Measurements from ENCODE around the gene NTNG1. TPM values are rescaled to one million over a fixed set of nuclear protein-coding genes. Genes with fewer than 3 reads are reported as not detected.

NTNG1 gene
- total RNA-seq, 5 donors from 2014 or later (not counting 1 experiment from before 2014, with no cell fraction given) = 0.13 TPM; not detected in 4

DNA sequence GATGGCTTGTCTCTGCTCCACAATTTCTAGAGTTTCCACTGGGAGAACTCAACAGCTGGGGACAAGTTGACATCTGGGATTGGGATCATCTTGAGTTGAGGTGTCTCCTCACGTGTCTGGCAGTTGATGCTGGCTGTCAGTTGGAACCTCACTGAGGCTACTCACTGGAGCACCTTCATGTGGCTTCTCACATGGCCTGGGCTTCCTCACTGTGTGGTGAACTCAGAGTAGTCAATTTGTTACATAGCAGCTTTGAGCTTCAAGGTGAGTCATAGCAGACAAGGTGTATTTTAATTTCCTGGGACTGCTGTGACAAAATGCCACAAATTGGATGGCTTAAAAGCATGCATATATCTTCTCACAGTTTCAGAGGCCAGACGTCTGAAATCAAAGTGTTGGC, 44.0 kb downstream of the NTNG1 start:
- H3K27me3 ChIP-seq (replicated peaks in 1 of 2; ENCODE audit: control insufficient read depth in 2 of 2, extremely low read depth in 1 of 2, insufficient read depth in 2 of 2, low read length in 1 of 2) = peaks cover 0 to 2% of the 10 kb centered on the region in 2 experiments
- H3K27ac ChIP-seq (ENCODE audit: low read length) = no peak overlapping the region
- POLR2A ChIA-PET = no interaction called here
- ATAC-seq (replicated peaks in 1 of 4) = no peak
- no peak overlapping the region for H3K4me3 Mint-ChIP-seq
- H3K4me1 Mint-ChIP-seq = no peaks in the 10 kb centered on the region
- H3K36me3 ChIP-seq (ENCODE audit: control insufficient read depth in 2 of 2, extremely low read depth in 1 of 2, insufficient read depth in 1 of 2, low read length in 1 of 2) = no peaks in the 10 kb centered on the region
- CTCF ChIA-PET = interaction anchor here in 1 of 2 donors (0.6 kb wide), 1 partner anchor 1336 kb away, joined by 4 read pairs; no protein-coding TSS in a partner anchor
- no peak for DNase-seq
- H3K9me3 ChIP-seq = no peaks in the 10 kb centered on the region
- 30% methylated on average over 2 of the region's 2 CpGs for WGBS (ENCODE audit: insufficient coverage)
- H3K27ac Mint-ChIP-seq = no peak overlapping the region
- peaks cover 0 to 1% (median 1%) of the 10 kb centered on the region in 3 donors for H3K9me3 Mint-ChIP-seq
- H3K27me3 Mint-ChIP-seq = peaks cover 0 to 15% of the 10 kb centered on the region in 2 donors
- no peaks in the 10 kb centered on the region for H3K36me3 Mint-ChIP-seq
- H3K4me3 ChIP-seq (ENCODE audit: control insufficient read depth in 1 of 2, extremely low read depth in 1 of 2, low read length in 1 of 2) = no peak overlapping the region
- no peaks in the 10 kb centered on the region for H3K4me1 ChIP-seq (ENCODE audit: control insufficient read depth in 1 of 2, extremely low read depth in 1 of 2, insufficient read depth in 2 of 2, low read length in 2 of 2)

DNA sequence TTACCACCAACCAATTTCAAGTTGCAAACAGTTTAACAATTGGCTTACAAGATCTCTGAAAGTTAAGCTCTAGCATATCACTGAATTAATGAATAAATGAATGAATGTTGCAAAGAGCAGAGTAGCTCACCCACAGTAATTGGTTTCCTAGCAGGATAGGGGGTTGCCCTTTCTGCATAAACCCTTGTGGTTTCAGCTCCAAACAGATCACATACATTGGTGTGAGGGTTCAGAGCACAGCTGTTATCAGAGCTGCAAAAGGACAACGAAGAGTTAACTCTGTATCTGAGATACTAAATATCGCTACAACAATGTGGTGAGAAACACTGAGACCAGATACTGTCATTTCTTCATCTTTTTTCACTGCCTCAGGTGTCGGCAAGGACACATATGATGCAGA, 46.6 kb downstream of the NTNG1 start:
- Mint-ChIP-seq H3K4me3 (no peak overlapping the region), H3K27ac (no peak overlapping the region), H3K36me3 (no peaks in the 10 kb centered on the region), H3K9me3 (peaks cover 0 to 4% (median 3%) of the 10 kb centered on the region in 3 donors), H3K4me1 (no peaks in the 10 kb centered on the region), H3K27me3 (peaks cover 0 to 15% of the 10 kb centered on the region in 2 donors)
- CTCF ChIA-PET = no interaction called here
- Histone ChIP-seq H3K4me1 (ENCODE audit: control insufficient read depth in 1 of 2, extremely low read depth in 1 of 2, insufficient read depth in 2 of 2, low read length in 2 of 2) (no peaks in the 10 kb centered on the region), H3K27ac (ENCODE audit: low read length) (no peak overlapping the region), H3K4me3 (ENCODE audit: control insufficient read depth in 1 of 2, extremely low read depth in 1 of 2, low read length in 1 of 2) (no peak overlapping the region), H3K9me3 (no peaks in the 10 kb centered on the region), H3K27me3 (replicated peaks in 1 of 2; ENCODE audit: control insufficient read depth in 2 of 2, extremely low read depth in 1 of 2, insufficient read depth in 2 of 2, low read length in 1 of 2) (peaks cover 0 to 2% of the 10 kb centered on the region in 2 experiments), H3K36me3 (ENCODE audit: control insufficient read depth in 2 of 2, extremely low read depth in 1 of 2, insufficient read depth in 1 of 2, low read length in 1 of 2) (no peaks in the 10 kb centered on the region)
- ATAC-seq (replicated peaks in 1 of 4) (no peak), DNase-seq (no peak)
- no CpG with 5 or more reads among the region's 3 CpGs for WGBS (ENCODE audit: insufficient coverage)
- POLR2A ChIA-PET = no interaction called here

DNA sequence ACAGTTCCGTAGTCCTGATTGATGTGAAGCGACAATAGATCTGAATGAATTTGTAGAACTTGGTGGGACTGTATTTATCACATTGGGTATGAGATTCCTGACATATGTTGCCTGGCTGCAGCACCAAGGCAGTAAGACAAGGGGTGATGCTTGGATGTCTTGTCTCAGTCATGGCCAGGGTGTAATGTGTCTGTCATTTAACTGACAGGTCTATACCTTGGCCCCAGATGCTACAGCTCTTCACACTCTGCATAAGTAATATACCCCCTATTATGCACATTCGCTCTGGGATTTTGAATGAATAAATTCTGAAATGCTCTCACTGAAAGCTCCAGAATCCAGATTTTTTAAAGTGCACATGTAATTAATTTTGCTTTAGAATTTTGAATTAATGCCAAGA, 47.3 kb downstream of the NTNG1 start:
- Mint-ChIP-seq H3K4me3 (no peak overlapping the region), H3K36me3 (no peaks in the 10 kb centered on the region), H3K4me1 (no peaks in the 10 kb centered on the region), H3K27ac (no peak overlapping the region), H3K27me3 (peaks cover 0 to 7% of the 10 kb centered on the region in 2 donors), H3K9me3 (peaks cover 0 to 4% (median 3%) of the 10 kb centered on the region in 3 donors)
- ATAC-seq (replicated peaks in 1 of 4) (no peak), DNase-seq (no peak)
- Histone ChIP-seq H3K4me1 (ENCODE audit: control insufficient read depth in 1 of 2, extremely low read depth in 1 of 2, insufficient read depth in 2 of 2, low read length in 2 of 2) (no peaks in the 10 kb centered on the region), H3K27me3 (replicated peaks in 1 of 2; ENCODE audit: control insufficient read depth in 2 of 2, extremely low read depth in 1 of 2, insufficient read depth in 2 of 2, low read length in 1 of 2) (peaks cover 0 to 2% of the 10 kb centered on the region in 2 experiments), H3K36me3 (ENCODE audit: control insufficient read depth in 2 of 2, extremely low read depth in 1 of 2, insufficient read depth in 1 of 2, low read length in 1 of 2) (no peaks in the 10 kb centered on the region), H3K4me3 (ENCODE audit: control insufficient read depth in 1 of 2, extremely low read depth in 1 of 2, low read length in 1 of 2) (no peak overlapping the region), H3K9me3 (no peaks in the 10 kb centered on the region), H3K27ac (ENCODE audit: low read length) (no peak overlapping the region)
- CTCF ChIA-PET = interaction anchor here in 1 of 2 donors (0.6 kb wide), 1 partner anchor 1879 kb away, joined by 3 read pairs; no protein-coding TSS in a partner anchor
- POLR2A ChIA-PET = no interaction called here
- WGBS (ENCODE audit: insufficient coverage) = 100% methylated on average over 1 of the region's 3 CpGs

DNA sequence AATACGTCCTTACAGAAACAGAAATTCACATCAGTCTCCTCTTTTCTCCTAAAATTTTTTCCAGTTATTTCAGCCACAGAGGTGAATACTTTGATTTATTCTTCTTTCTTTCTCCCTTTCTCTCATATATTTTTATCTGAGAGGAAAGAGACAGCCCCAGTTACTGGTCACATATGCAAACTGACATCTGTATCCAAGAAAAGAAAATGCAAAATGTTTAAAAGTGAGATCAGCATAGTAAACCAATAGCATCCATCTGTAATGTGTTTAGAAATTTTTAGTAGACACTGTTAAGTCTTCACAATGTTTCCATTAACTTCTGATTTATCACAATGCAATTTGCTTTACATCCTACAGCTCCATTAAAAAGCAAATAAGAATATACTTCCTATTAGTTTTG, 53.5 kb downstream of the NTNG1 start:
- WGBS (ENCODE audit: insufficient coverage) = no CpG with 5 or more reads among the region's 1 CpG
- H3K4me1 ChIP-seq (ENCODE audit: control insufficient read depth in 1 of 2, extremely low read depth in 1 of 2, insufficient read depth in 2 of 2, low read length in 2 of 2) = no peaks in the 10 kb centered on the region
- peaks cover 0 to 4% (median 3%) of the 10 kb centered on the region in 3 donors for H3K9me3 Mint-ChIP-seq
- ATAC-seq (replicated peaks in 1 of 4) = no peak
- no peak overlapping the region for H3K4me3 ChIP-seq (ENCODE audit: control insufficient read depth in 1 of 2, extremely low read depth in 1 of 2, low read length in 1 of 2)
- H3K27me3 ChIP-seq (replicated peaks in 1 of 2; ENCODE audit: control insufficient read depth in 2 of 2, extremely low read depth in 1 of 2, insufficient read depth in 2 of 2, low read length in 1 of 2) = no peaks in the 10 kb centered on the region
- DNase-seq = no peak
- no peaks in the 10 kb centered on the region for H3K4me1 Mint-ChIP-seq
- ChIA-PET CTCF (no interaction called here), POLR2A (no interaction called here)
- H3K36me3 Mint-ChIP-seq = no peaks in the 10 kb centered on the region
- H3K27me3 Mint-ChIP-seq = no peaks in the 10 kb centered on the region
- no peaks in the 10 kb centered on the region for H3K9me3 ChIP-seq
- H3K36me3 ChIP-seq (ENCODE audit: control insufficient read depth in 2 of 2, extremely low read depth in 1 of 2, insufficient read depth in 1 of 2, low read length in 1 of 2) = no peaks in the 10 kb centered on the region
- H3K27ac ChIP-seq (ENCODE audit: low read length) = no peak overlapping the region
- H3K4me3 Mint-ChIP-seq = no peak overlapping the region
- no peak overlapping the region for H3K27ac Mint-ChIP-seq

DNA sequence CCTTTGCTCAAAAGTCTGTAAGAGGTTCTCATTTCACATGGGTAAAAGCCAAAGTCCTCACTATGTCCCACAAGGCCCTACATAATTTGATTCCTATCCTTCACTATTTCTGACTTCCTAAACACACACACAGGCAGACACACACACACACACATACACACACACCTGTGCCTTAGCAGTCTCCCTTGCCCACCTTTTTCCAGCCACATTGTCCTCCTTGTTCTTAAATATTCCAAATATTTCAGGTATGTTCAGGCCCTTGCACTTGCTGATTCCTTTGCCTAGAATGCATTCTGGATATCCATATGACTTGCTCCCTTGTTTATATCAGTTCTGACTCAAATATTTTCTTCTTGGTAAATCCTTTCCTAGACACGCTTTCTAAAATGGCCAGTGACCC, 54.6 kb downstream of the NTNG1 start:
- Histone ChIP-seq H3K9me3 (no peaks in the 10 kb centered on the region), H3K36me3 (ENCODE audit: control insufficient read depth in 2 of 2, extremely low read depth in 1 of 2, insufficient read depth in 1 of 2, low read length in 1 of 2) (no peaks in the 10 kb centered on the region), H3K27ac (ENCODE audit: low read length) (no peak overlapping the region), H3K4me3 (ENCODE audit: control insufficient read depth in 1 of 2, extremely low read depth in 1 of 2, low read length in 1 of 2) (no peak overlapping the region), H3K27me3 (replicated peaks in 1 of 2; ENCODE audit: control insufficient read depth in 2 of 2, extremely low read depth in 1 of 2, insufficient read depth in 2 of 2, low read length in 1 of 2) (no peaks in the 10 kb centered on the region), H3K4me1 (ENCODE audit: control insufficient read depth in 1 of 2, extremely low read depth in 1 of 2, insufficient read depth in 2 of 2, low read length in 2 of 2) (no peaks in the 10 kb centered on the region)
- ATAC-seq (replicated peaks in 1 of 4) = no peak
- Mint-ChIP-seq H3K27me3 (no peaks in the 10 kb centered on the region), H3K4me1 (no peaks in the 10 kb centered on the region), H3K36me3 (no peaks in the 10 kb centered on the region), H3K9me3 (no peaks in the 10 kb centered on the region), H3K27ac (no peak overlapping the region), H3K4me3 (no peak overlapping the region)
- no peak for DNase-seq
- CTCF ChIA-PET = no interaction called here
- 100% methylated on average over 1 of the region's 1 CpG for WGBS (ENCODE audit: insufficient coverage)
- POLR2A ChIA-PET = no interaction called here

DNA sequence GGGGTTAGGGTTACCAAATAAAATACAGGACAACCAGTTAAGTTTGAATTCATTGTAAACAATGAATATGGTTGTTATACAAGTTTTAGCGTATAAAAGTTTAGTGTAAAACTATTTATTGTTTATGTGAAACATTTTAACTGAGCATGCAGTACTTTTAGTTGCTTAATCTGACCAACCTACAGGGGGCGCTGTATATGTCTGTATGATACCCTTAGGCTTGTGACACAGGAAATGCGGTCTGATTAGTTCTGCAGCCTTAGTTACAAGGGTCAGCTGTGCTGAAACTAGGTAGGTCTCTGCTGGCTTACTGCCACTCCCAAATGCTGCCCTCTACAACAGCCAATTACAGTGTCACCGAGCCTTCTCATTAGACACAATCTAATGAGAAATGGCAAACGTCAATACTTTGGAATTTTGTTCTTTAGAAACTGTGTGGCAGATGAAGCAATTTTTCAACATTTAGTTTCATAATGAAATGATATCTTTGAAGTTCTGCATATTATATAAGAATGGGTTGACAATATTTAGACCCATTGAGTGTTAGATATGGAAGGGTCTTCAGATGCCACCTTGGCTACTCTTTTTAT, 56.2 kb downstream of the NTNG1 start:
- H3K4me1 ChIP-seq (ENCODE audit: control insufficient read depth in 1 of 2, extremely low read depth in 1 of 2, insufficient read depth in 2 of 2, low read length in 2 of 2) = no peaks in the 10 kb centered on the region
- H3K36me3 Mint-ChIP-seq = no peaks in the 10 kb centered on the region
- POLR2A ChIA-PET = no interaction called here
- H3K27ac ChIP-seq (ENCODE audit: low read length) = no peak overlapping the region
- no peaks in the 10 kb centered on the region for H3K4me1 Mint-ChIP-seq
- H3K27me3 Mint-ChIP-seq = no peaks in the 10 kb centered on the region
- peaks cover 0 to 9% (median 5%) of the 10 kb centered on the region in 3 donors for H3K9me3 Mint-ChIP-seq
- CTCF ChIA-PET = no interaction called here
- 10% methylated on average over 2 of the region's 5 CpGs for WGBS (ENCODE audit: insufficient coverage)
- DNase-seq = peak in 2 of 35 experiments; percentile 1
- H3K4me3 Mint-ChIP-seq = no peak overlapping the region
- H3K36me3 ChIP-seq (ENCODE audit: control insufficient read depth in 2 of 2, extremely low read depth in 1 of 2, insufficient read depth in 1 of 2, low read length in 1 of 2) = no peaks in the 10 kb centered on the region
- ATAC-seq (replicated peaks in 1 of 4) = no peak
- H3K27me3 ChIP-seq (replicated peaks in 1 of 2; ENCODE audit: control insufficient read depth in 2 of 2, extremely low read depth in 1 of 2, insufficient read depth in 2 of 2, low read length in 1 of 2) = no peaks in the 10 kb centered on the region
- no peaks in the 10 kb centered on the region for H3K9me3 ChIP-seq
- no peak overlapping the region for H3K4me3 ChIP-seq (ENCODE audit: control insufficient read depth in 1 of 2, extremely low read depth in 1 of 2, low read length in 1 of 2)
- no peak overlapping the region for H3K27ac Mint-ChIP-seq

DNA sequence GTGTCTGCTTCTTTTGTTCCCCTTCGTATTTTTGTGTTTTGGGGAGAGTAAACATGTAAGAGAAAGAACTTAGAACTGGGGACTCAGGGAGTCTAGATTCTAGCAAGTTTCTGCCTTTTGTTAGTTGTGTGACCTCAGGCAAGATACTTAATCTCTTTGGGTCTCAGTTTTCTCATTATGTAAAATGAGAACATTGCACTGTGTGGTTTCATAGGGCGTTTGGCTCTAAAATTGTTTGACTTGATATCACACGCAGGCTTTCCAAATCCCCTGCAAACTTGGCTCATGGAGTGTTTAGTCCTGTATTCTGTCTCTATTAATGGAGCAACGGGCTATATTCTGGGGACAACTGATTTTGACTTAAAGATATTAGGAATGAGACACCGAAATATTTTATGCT, 57.7 kb downstream of the NTNG1 start:
- no peak for DNase-seq
- H3K27me3 Mint-ChIP-seq = no peaks in the 10 kb centered on the region
- ChIA-PET POLR2A (no interaction called here), CTCF (no interaction called here)
- H3K36me3 ChIP-seq (ENCODE audit: control insufficient read depth in 2 of 2, extremely low read depth in 1 of 2, insufficient read depth in 1 of 2, low read length in 1 of 2) = no peaks in the 10 kb centered on the region
- no peaks in the 10 kb centered on the region for H3K27me3 ChIP-seq (replicated peaks in 1 of 2; ENCODE audit: control insufficient read depth in 2 of 2, extremely low read depth in 1 of 2, insufficient read depth in 2 of 2, low read length in 1 of 2)
- H3K4me3 ChIP-seq (ENCODE audit: control insufficient read depth in 1 of 2, extremely low read depth in 1 of 2, low read length in 1 of 2) = no peak overlapping the region
- H3K4me3 Mint-ChIP-seq = no peak overlapping the region
- H3K36me3 Mint-ChIP-seq = no peaks in the 10 kb centered on the region
- WGBS (ENCODE audit: insufficient coverage) = 76% methylated on average over 2 of the region's 5 CpGs
- no peak for ATAC-seq (replicated peaks in 1 of 4)
- H3K27ac Mint-ChIP-seq = no peak overlapping the region
- H3K27ac ChIP-seq (ENCODE audit: low read length) = no peak overlapping the region
- H3K4me1 ChIP-seq (ENCODE audit: control insufficient read depth in 1 of 2, extremely low read depth in 1 of 2, insufficient read depth in 2 of 2, low read length in 2 of 2) = no peaks in the 10 kb centered on the region
- peaks cover 0 to 13% (median 5%) of the 10 kb centered on the region in 3 donors for H3K9me3 Mint-ChIP-seq
- H3K9me3 ChIP-seq = no peaks in the 10 kb centered on the region
- no peaks in the 10 kb centered on the region for H3K4me1 Mint-ChIP-seq
